HCT116 (cell line): ENCODE results near the gene TTF2. TPM values are rescaled to one million over a fixed set of nuclear protein-coding genes. Genes with fewer than 3 reads are reported as not detected.

Source experiments
- ATAC-seq: fragments of 200-7000 bp; cut with Tn5 transposase; 2 replicates; pipeline ENCODE4 v1.9.1; 2020; ENCODE audit warnings: mild to moderate bottlenecking, moderate library complexity
- BruUV-seq: library from RNA; stranded (reverse); fragments of 400-500 nt; replicated peaks from 2 replicates; lab custom pipeline; 2021; lab: Mats Ljungman, UMichigan
- CTCF ChIA-PET: fragments of 300-600 bp; sonication (Branson Sonifier 250); formaldehyde crosslinking; loops from one replicate; lab custom pipeline; 2021; ENCODE audit warnings: antibody characterized with exemption; lab: Charles Lee
- POLR2A ChIA-PET: fragments of 300-600, 350-600 bp; sonication (Branson Sonifier 250); formaldehyde crosslinking; loops from one replicate; lab custom pipeline; 2021; ENCODE audit warnings: antibody characterized with exemption; lab: Charles Lee
- RAD21 ChIA-PET, 2 experiments: fragments of 300-600 bp; sonication (Branson Sonifier 250); formaldehyde crosslinking; loops; one replicate each; lab custom pipeline; 2023; ENCODE audit warnings: low total read pairs in 2 of 2; ENCODE audit not compliant: uncharacterized antibody in 2 of 2, unreplicated experiment in 2 of 2, low non-redundant PET in 1 of 2; lab: Charles Lee
- DNase-seq: peaks from one replicate; pipeline ENCODE4 v3.0.0-alpha.2; 2010; ENCODE audit warnings: low read depth, low spot score
- H2AFZ ChIP-seq: fragments of 200-600 bp; shearing (Covaris generic), sonication (generic); 2 replicates; pipeline ENCODE4 v1.6.1; 2017; ENCODE audit warnings: low read depth, mixed run types, mixed read lengths, antibody characterized with exemption, low read length; ENCODE audit not compliant: poor library complexity, severe bottlenecking
- H3K27ac ChIP-seq: 2 replicates; pipeline ENCODE4 v1.5.1; 2012; ENCODE audit warnings: low read depth, low read length
- H3K27me3 ChIP-seq: fragments of 200-600 bp; sonication (generic); 2 replicates; pipeline ENCODE4 v1.6.1; 2016; ENCODE audit warnings: mixed run types, low read length, mixed read lengths; ENCODE audit not compliant: insufficient read depth
- H3K36me3 ChIP-seq, 2 experiments: fragments of 200-500 bp in 1 of 2; fragments of 200-600 bp in 1 of 2; sonication (Bioruptor generic) in 1 of 2; sonication (generic) in 1 of 2; 2 replicates each; pipeline versions ENCODE4 v1.5.1 to v1.6.1; 2014 to 2016; ENCODE audit warnings: low read length in 2 of 2, inconsistent platforms in 1 of 2, mixed read lengths in 1 of 2, mixed run types in 1 of 2; ENCODE audit not compliant: insufficient read depth in 2 of 2, control insufficient read depth in 1 of 2
- H3K4me1 ChIP-seq, 2 experiments: fragments of 200-600 bp in 1 of 2; sonication (generic) in 1 of 2; 2 replicates each; pipeline versions ENCODE4 v1.5.1 to v1.6.1; 2012 to 2017; ENCODE audit warnings: low read length in 2 of 2, inconsistent platforms in 1 of 2, mild to moderate bottlenecking in 1 of 2, mixed read lengths in 1 of 2, mixed run types in 1 of 2, moderate library complexity in 1 of 2; ENCODE audit not compliant: insufficient read depth in 2 of 2, control insufficient read depth in 1 of 2
- H3K4me2 ChIP-seq: fragments of 200-600 bp; sonication (generic); 2 replicates; pipeline ENCODE4 v1.6.1; 2017; ENCODE audit warnings: mixed run types, low read length, mixed read lengths
- H3K4me3 ChIP-seq, 2 experiments: fragments of 200-600 bp in 1 of 2; sonication (generic) in 1 of 2; replicated peaks in 1 of 2; 2 replicates each; pipeline ENCODE4 v1.5.1; 2011 to 2016; ENCODE audit warnings: low read length in 2 of 2, control low read depth in 1 of 2, low read depth in 1 of 2, mild to moderate bottlenecking in 1 of 2, mixed read lengths in 1 of 2, mixed run types in 1 of 2
- H3K79me2 ChIP-seq: fragments of 200-600 bp; sonication (generic); 2 replicates; pipeline ENCODE4 v1.6.1; 2017; ENCODE audit warnings: mild to moderate bottlenecking, mixed run types, low read length, moderate library complexity, mixed read lengths; ENCODE audit not compliant: insufficient read depth
- H3K9ac ChIP-seq: fragments of 200-600 bp; sonication (generic); 2 replicates; pipeline ENCODE4 v1.6.1; 2016; ENCODE audit warnings: low read length, mixed read lengths
- H3K9me2 ChIP-seq: fragments of 200-600 bp; sonication (generic), shearing (Covaris generic); 2 replicates; pipeline ENCODE4 v1.6.1; 2017; ENCODE audit warnings: mixed run types, mild to moderate bottlenecking, moderate library complexity; ENCODE audit not compliant: insufficient read depth
- H3K9me3 ChIP-seq, 2 experiments: fragments of 200-500 bp in 1 of 2; fragments of 200-600 bp in 1 of 2; sonication (Bioruptor generic) in 1 of 2; sonication (generic) in 1 of 2; 2 replicates each; pipeline ENCODE4 v1.6.1; 2014 to 2017; ENCODE audit warnings: low read length in 2 of 2, mixed read lengths in 2 of 2, inconsistent platforms in 1 of 2, low read depth in 1 of 2, mild to moderate bottlenecking in 1 of 2, mixed run types in 1 of 2, moderate library complexity in 1 of 2; ENCODE audit not compliant: control insufficient read depth in 1 of 2, insufficient read depth in 1 of 2
- H4K20me1 ChIP-seq: fragments of 200-600 bp; sonication (generic), shearing (Covaris generic); 2 replicates; pipeline ENCODE4 v1.6.1; 2017; ENCODE audit warnings: mixed run types, mild to moderate bottlenecking, moderate library complexity; ENCODE audit not compliant: insufficient read depth
- EZH2 ChIP-seq: fragments of 200-600 bp; sonication (generic); IDR thresholded peaks from 2 replicates; pipeline ENCODE4 v1.6.1; 2017; ENCODE audit warnings: antibody characterized with exemption, mixed run types
- MAX ChIP-seq: IDR thresholded peaks from 2 replicates; pipeline ENCODE4 v1.6.1; 2012
- SIN3A ChIP-seq: IDR thresholded peaks from 2 replicates; pipeline ENCODE4 v1.6.1; 2012; ENCODE audit warnings: low read depth
- SP1 ChIP-seq: IDR thresholded peaks from 2 replicates; pipeline ENCODE4 v1.6.1; 2012; ENCODE audit warnings: low read depth
- ZFX ChIP-seq: fragments of 450-650 bp; IDR thresholded peaks from 2 replicates; pipeline ENCODE4 v1.6.1; 2017
- intact Hi-C: fragments of 100-400 bp; cut with micrococcal nuclease; formaldehyde crosslinking; loops from 2 replicates; pipeline ENCODE4 v1.10.0; 2022
- total RNA-seq: library from RNA; stranded (reverse); gene quantifications from one replicate; pipeline ENCODE4 v1.2.1, GENCODE V29; 2021; ENCODE audit not compliant: unreplicated experiment

The TTF2 gene
- total RNA-seq, 1 experiment from 2014 or later, result 60.3 TPM

GRCh38 chr1:117143871-117144270, 83.7 kb downstream of the TTF2 start:
- H3K79me2 ChIP-seq, result no peaks in the 10 kb centered on the region
- H3K27me3 ChIP-seq, result no peaks in the 10 kb centered on the region
- no peak overlapping the region for H3K4me3 ChIP-seq
- H4K20me1 ChIP-seq, result no peaks in the 10 kb centered on the region
- CTCF ChIA-PET, result no interaction called here
- H3K4me1 ChIP-seq, result peaks cover 16 to 17% of the 10 kb centered on the region in 2 experiments
- no peak overlapping the region for H3K9ac ChIP-seq
- H2AFZ ChIP-seq, result no peak overlapping the region
- POLR2A ChIA-PET, result no interaction called here
- DNase-seq, result no peak
- no peak for ATAC-seq
- H3K36me3 ChIP-seq, result no peaks in the 10 kb centered on the region
- TF ChIP-seq EZH2, result no peak
- intact Hi-C loops, result no loop called here
- no peaks in the 10 kb centered on the region for H3K9me3 ChIP-seq
- BruUV-seq, result no TSS peak
- H3K27ac ChIP-seq, result no peak overlapping the region
- no peaks in the 10 kb centered on the region for H3K9me2 ChIP-seq
- H3K4me2 ChIP-seq, result no peak overlapping the region
- RAD21 ChIA-PET, result no interaction called here

GRCh38 chr1:117146072-117146471, 85.9 kb downstream of the TTF2 start:
- BruUV-seq, result no TSS peak
- no peak overlapping the region for H3K9ac ChIP-seq
- intact Hi-C loops, result no loop called here
- H3K9me2 ChIP-seq, result 0 out of 2 replicates have a peak, but pooled peaks cover 3% of the 10 kb centered on the region
- H3K27me3 ChIP-seq, result no peaks in the 10 kb centered on the region
- DNase-seq, result no peak
- ChIA-PET CTCF (no interaction called here), POLR2A (no interaction called here), RAD21 (no interaction called here)
- no peak overlapping the region for H3K4me2 ChIP-seq
- H4K20me1 ChIP-seq, result no peaks in the 10 kb centered on the region
- no peaks in the 10 kb centered on the region for H3K79me2 ChIP-seq
- no peak overlapping the region for H2AFZ ChIP-seq
- peaks cover 16 to 17% of the 10 kb centered on the region in 2 experiments for H3K4me1 ChIP-seq
- no peak overlapping the region for H3K4me3 ChIP-seq
- no peak for TF ChIP-seq ZFX
- no peak for TF ChIP-seq SIN3A
- no peak for TF ChIP-seq MAX
- no peak for TF ChIP-seq SP1
- no peaks in the 10 kb centered on the region for H3K9me3 ChIP-seq
- no peak for ATAC-seq
- H3K36me3 ChIP-seq, result no peaks in the 10 kb centered on the region
- no peak overlapping the region for H3K27ac ChIP-seq
